K562 (cell line): ENCODE data around the gene CCDC32. TPM values are rescaled to one million over a fixed set of nuclear protein-coding genes. Genes with fewer than 3 reads are reported as not detected.

ENCODE experiments used
- CBFA2T3 ChIP-seq: fragments of 450-650 bp; IDR thresholded peaks from 2 replicates; pipeline ENCODE4 v1.6.1; 2017
- CBFB ChIP-seq: sonication (generic); formaldehyde crosslinking; IDR thresholded peaks from 2 replicates; pipeline ENCODE4 v1.4.0; 2020; ENCODE audit warnings: mild to moderate bottlenecking, missing genetic modification reagents
- DEAF1 ChIP-seq: fragments of 450-650 bp; formaldehyde crosslinking; IDR thresholded peaks from 2 replicates; pipeline ENCODE4 v1.4.0; 2020; ENCODE audit warnings: mild to moderate bottlenecking, moderate library complexity
- E2F8 ChIP-seq: fragments of 450-650 bp; IDR thresholded peaks from 2 replicates; pipeline ENCODE4 v1.7.1; 2018; ENCODE audit warnings: mild to moderate bottlenecking, low read depth; ENCODE audit not compliant: partially characterized antibody
- EZH2 ChIP-seq: IDR thresholded peaks from 2 replicates; pipeline ENCODE4 v1.6.1; 2012; ENCODE audit warnings: low read depth, mild to moderate bottlenecking, inconsistent platforms, low read length, borderline replicate concordance
- HIVEP1 ChIP-seq: fragments of 250-450 bp; sonication (Bioruptor Pico); IDR thresholded peaks from 2 replicates; pipeline ENCODE4 v1.4.0; 2020; ENCODE audit warnings: mild to moderate bottlenecking
- LARP7 ChIP-seq: fragments of 450-650 bp; IDR thresholded peaks from 2 replicates; pipeline ENCODE4 v1.6.1; 2016
- NFE2 ChIP-seq: IDR thresholded peaks from 2 replicates; pipeline ENCODE4 v1.6.1; 2014; ENCODE audit warnings: antibody characterized with exemption, low read depth
- OTX1 ChIP-seq: fragments of 450-650 bp; formaldehyde crosslinking; IDR thresholded peaks from 2 replicates; pipeline ENCODE4 v1.4.0; 2022; ENCODE audit warnings: mild to moderate bottlenecking
- PYGO2 ChIP-seq: fragments of 450-650 bp; IDR thresholded peaks from 2 replicates; pipeline ENCODE4 v1.6.1; 2016; ENCODE audit warnings: mild to moderate bottlenecking, missing genetic modification characterization, moderate library complexity, missing compliant biosample characterization
- RBM17 ChIP-seq: fragments of 200-400 bp; formaldehyde crosslinking; IDR thresholded peaks from 2 replicates; pipeline ENCODE4 v1.6.1; 2017; ENCODE audit warnings: low read depth, mild to moderate bottlenecking, low read length, borderline replicate concordance
- SIN3B ChIP-seq: fragments of 450-650 bp; IDR thresholded peaks from 2 replicates; pipeline ENCODE4 v1.6.1; 2017; ENCODE audit warnings: low read depth, mild to moderate bottlenecking, moderate library complexity
- SP1 ChIP-seq: sonication (generic); formaldehyde crosslinking; IDR thresholded peaks from 2 replicates; pipeline ENCODE4 v1.8.1; 2022; ENCODE audit warnings: mild to moderate bottlenecking, missing genetic modification reagents
- TEAD2 ChIP-seq: fragments of 450-650 bp; IDR thresholded peaks from 2 replicates; pipeline ENCODE4 v1.6.1; 2016; ENCODE audit warnings: missing genetic modification characterization, control low read depth, missing compliant biosample characterization
- THAP12 ChIP-seq: fragments of 250-450 bp; sonication (Bioruptor Pico); IDR thresholded peaks from 2 replicates; pipeline ENCODE4 v1.9.0; 2021; ENCODE audit warnings: mild to moderate bottlenecking, inconsistent platforms
- ZNF134 ChIP-seq: fragments of 250-450 bp; sonication (Bioruptor Pico); conservative IDR thresholded peaks from 2 replicates; pipeline ENCODE4 v1.4.0; 2020
- ZNF41 ChIP-seq: fragments of 250-450 bp; sonication (Bioruptor Pico); conservative IDR thresholded peaks from 2 replicates; pipeline ENCODE4 v1.4.0; 2020; ENCODE audit warnings: mild to moderate bottlenecking
- ZNF518B ChIP-seq: fragments of 250-450 bp; sonication (Bioruptor Pico); IDR thresholded peaks from 2 replicates; pipeline ENCODE4 v1.5.0; 2021; ENCODE audit warnings: mild to moderate bottlenecking, moderate library complexity
- ZNF778 ChIP-seq: fragments of 450-650 bp; formaldehyde crosslinking; IDR thresholded peaks from 2 replicates; pipeline ENCODE4 v1.4.0; 2020; ENCODE audit warnings: mild to moderate bottlenecking, moderate library complexity
- ZNF785 ChIP-seq: fragments of 250-450 bp; sonication (Bioruptor Pico); IDR thresholded peaks from 2 replicates; pipeline ENCODE4 v1.4.0; 2020; ENCODE audit warnings: mild to moderate bottlenecking
- polyA plus RNA-seq, 8 experiments: library from polyadenylated mRNA; depleted of rRNA in 4 of 8; stranded (reverse) in 5 of 8; unstranded in 3 of 8; fragments of >200 nt; fragmentation: Nextera tagmentation in 2 of 8; fragmentation: Illumina TruSeq in 1 of 8; extraction: Ambion mirVana in 2 of 8; extraction: Trizol in 1 of 8; gene quantifications; 2 replicates each; pipeline versions ENCODE4 v1.2.1 to v1.2.3, GENCODE V29; 2011 to 2014; ENCODE audit warnings: inconsistent platforms in 1 of 8, missing spikeins in 1 of 8
- total RNA-seq, 7 experiments: library from RNA; depleted of rRNA in 6 of 7; stranded (reverse); fragments of >200 nt in 6 of 7; fragmentation: Illumina TruSeq in 2 of 7; extraction: Trizol in 2 of 7; gene quantifications; 2 replicates each; pipeline versions ENCODE4 v1.2.1 to v1.2.3, GENCODE V29; 2011 to 2021; ENCODE audit warnings: low replicate concordance in 1 of 7

Gene CCDC32
- total and polyA plus RNA-seq, 9 of the 15 experiments (the other 6 are each of a cell fraction or from before 2014, with no cell fraction given) = 22.2 to 94.8 (median 37.1) TPM

GRCh38 chr15:40558952-40559742 is 5.7 kb downstream of the CCDC32 start (continued):
- no peak for TF ChIP-seq DEAF1 (CRISPR knock-in tag)
- TF ChIP-seq E2F8 = no peak
- no peak for TF ChIP-seq CBFB (CRISPR knock-in tag)
- no peak for TF ChIP-seq ZNF41 (CRISPR knock-in tag)
- TF ChIP-seq THAP12 (CRISPR knock-in tag) = no peak
- TF ChIP-seq SP1 (CRISPR knock-in tag) = peak; percentile 67; the same call in 1 of the 2 replicates
- TF ChIP-seq TEAD2 (tag) = no peak
- TF ChIP-seq LARP7 = no peak
- no peak for TF ChIP-seq ZNF518B (CRISPR knock-in tag)
- TF ChIP-seq PYGO2 (tag) = no peak
- TF ChIP-seq CBFA2T3 = peak; percentile 99
- TF ChIP-seq OTX1 (CRISPR knock-in tag) = no peak
- no peak for TF ChIP-seq EZH2
- TF ChIP-seq ZNF778 (CRISPR knock-in tag) = no peak
- no peak for TF ChIP-seq ZNF134
- TF ChIP-seq ZNF785 (CRISPR knock-in tag) = no peak
- TF ChIP-seq HIVEP1 = no peak
- TF ChIP-seq RBM17 = no peak
- no peak for TF ChIP-seq SIN3B
- TF ChIP-seq NFE2 = peak; percentile 41
